Central memory CD4-positive, alpha-beta T cell (primary cell): Measurements from ENCODE around the gene SLC16A13.
"Not testable (repeated sequence)": the region's sequence is repeated elsewhere in the genome, so short reads cannot be mapped to it uniquely, and the experiment has no call there.

Experiments used
- DNase-seq: peaks from one replicate; pipeline ENCODE4 v3.0.0; 2022

Gene SLC16A13

GRCh38 chr17:7068268-7068667, 32.5 kb downstream of the SLC16A13 start:
- no peak for DNase-seq

DNA sequence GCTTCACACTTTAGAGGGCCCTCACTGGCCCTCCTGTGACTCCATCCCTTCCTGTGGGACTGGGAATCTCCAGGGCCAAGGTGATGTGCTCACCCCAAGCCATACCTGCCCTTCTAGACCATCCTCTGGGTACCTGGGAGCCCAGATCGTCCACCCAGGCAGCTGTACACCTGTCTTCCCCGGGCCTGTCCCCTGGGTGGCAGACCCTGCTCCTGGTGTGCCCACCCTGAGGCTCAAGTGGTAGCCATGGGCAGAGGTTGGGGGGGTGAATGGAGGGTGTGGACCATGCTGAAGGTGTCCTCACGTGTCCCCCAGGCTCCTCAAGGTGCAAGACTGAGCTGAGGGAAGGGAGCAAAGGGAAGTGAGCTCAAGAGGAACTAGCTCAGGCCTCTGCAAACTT, 34.9 kb downstream of the SLC16A13 start:
- DNase-seq = no peak

- no peak for DNase-seq
These were observed 36.6 kb downstream of the SLC16A13 start for GRCh38 chr17:7072406-7072805.

DNA sequence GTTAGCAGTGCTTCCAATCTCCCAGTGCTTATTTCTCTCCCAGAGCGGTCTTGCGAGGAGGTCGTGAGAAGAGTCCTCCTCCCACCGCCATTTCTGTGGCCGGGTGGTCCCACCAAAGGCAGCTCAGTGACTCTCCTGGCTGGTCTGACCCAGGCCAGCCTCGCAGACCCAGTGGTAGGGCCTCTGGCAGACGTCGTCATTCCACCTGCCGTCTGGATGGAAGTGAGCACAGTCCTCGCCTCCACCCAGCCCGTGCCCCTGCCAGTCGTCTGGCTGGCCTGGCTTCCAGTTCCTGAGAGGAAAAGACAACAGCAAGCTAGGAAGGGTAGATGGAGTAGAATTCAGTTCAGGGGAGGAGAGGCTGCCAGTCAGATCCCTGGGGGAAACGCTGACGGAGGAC, 39.1 kb downstream of the SLC16A13 start:
- DNase-seq = no peak

DNA sequence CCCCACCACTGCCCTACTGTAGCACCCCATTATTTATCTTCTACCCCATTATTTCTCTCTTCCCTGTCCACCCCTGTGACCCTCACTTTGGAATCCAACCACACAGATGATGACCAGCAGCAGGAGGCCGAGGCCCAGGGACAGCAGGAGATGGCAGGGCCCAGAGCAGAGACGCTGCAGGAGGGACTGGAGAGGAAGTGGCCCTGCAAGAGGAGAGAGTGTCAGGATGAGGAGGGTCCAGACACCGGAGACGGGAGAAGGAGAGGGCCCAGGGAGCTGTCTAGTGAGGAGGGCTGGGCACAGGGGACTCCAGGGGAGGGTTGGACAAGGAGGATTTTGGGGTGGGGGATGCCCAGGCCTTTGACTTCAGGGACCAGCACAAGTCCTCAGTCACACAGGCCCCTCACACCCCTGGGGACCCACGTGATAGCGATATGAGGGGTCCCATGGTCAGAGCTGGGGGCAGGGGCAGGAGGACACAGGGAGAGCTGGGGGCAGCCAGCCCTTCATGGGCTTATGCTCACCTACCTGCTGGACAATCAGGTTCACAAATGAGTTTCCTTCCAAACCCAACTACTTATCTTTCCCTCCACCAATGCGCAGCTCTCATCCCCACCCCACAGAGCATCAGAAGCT, 42.2 kb downstream of the SLC16A13 start:
- no peak for DNase-seq

GRCh38 chr17:7078711-7079110, 42.9 kb downstream of the SLC16A13 start:
- DNase-seq = no peak

DNA sequence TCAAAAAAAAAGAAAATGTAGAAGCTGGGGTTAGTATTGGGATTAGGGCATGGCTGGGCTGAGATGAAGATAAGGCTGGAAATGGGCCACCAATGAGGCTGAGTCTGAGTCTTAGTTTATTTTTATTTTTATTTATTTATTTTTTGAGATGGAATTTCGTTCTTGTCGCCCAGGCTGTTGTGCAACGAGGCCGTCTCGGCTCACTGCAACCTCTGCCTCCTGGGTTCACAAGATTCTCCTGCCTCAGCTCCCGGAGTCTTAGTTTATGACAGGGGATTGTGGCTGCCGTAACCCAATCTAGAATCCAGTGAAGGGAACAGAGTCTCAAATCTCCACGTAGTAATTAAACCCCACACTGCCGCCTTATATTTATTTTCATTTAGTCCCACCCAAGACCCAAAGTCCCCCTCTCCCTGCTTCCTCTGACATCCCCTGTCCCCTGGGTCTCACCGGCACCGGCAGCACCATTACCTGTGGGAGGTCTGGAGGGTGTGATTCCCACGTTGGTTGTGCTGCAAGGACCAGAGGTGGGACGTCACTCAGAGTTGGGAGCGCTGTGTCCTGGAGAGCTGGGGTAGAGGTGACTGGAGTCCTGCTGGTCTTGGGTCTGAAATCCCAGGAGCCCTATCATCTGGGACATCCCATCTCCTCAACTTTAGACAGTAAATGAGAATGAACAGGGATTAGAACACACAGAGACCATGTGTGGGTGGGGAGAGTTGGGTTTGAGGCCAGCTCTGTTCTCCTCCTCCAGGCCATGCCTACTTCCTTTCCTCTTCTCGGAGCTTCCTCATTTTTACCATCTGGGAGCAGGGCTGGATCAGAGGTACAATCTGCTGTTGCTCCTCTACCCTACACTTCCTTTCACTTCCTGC, 44.0 kb downstream of the SLC16A13 start, which contains the start of gene CLEC10A:
Gene CLEC10A, minus strand, starts transcription at position 671 of the 875 bp plus-strand sequence. CDS start 1,439 bp downstream, outside the sequence.
- DNase-seq = no peak

DNA sequence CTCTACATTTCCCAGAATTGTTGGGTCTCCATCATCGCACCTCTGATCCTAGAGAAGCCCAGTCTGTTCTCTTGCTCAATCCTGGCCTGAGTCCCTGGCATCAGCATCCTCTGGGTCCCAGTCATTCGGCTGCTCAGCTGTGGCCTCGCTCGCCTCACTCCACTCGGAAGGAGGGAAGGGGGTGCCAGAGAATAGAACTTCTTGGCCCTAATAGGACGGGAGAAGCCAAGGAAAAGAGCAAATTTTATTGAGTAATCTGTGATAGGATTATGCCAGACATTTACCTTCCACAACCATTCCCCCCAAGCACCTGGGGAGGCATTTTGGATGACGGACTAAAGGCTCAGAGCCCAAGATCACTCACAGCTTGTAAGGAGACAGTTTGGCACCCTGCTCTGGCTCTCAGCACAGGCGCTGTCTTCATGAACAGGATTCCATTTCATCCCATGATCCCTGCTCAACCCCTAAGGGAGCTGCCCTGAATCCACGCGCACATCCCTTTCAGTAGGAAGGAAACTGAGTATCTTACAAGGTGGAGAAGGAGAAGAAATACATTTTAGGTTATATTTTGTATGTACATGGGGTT, 44.7 kb downstream of the SLC16A13 start:
- no peak for DNase-seq

GRCh38 chr17:7081341-7082062, 45.7 kb downstream of the SLC16A13 start:
- DNase-seq = peak; percentile 28

GRCh38 chr17:7083592-7083991, 47.8 kb downstream of the SLC16A13 start:
- DNase-seq = no peak

GRCh38 chr17:7084088-7084487, 48.3 kb downstream of the SLC16A13 start:
- DNase-seq = no peak

- not testable (repeated sequence) for DNase-seq
These were observed 52.6 kb downstream of the SLC16A13 start for GRCh38 chr17:7088442-7088841.

GRCh38 chr17:7089570-7089969, 53.8 kb downstream of the SLC16A13 start:
- DNase-seq = not testable (repeated sequence)
